DMS153 (cell line): Measurements from ENCODE around the gene DENND2A.
"Not testable (repeated sequence)": the region's sequence is repeated elsewhere in the genome, so short reads cannot be mapped to it uniquely, and the experiment has no call there.

Source experiments
- DNase-seq: peaks from one replicate; lab custom pipeline; 2025; lab: John Stamatoyannopoulos, UW

Gene DENND2A

GRCh38 chr7:140587243-140587642 lies 53.4 kb downstream of the DENND2A start:
- no peak for DNase-seq

GRCh38 chr7:140586516-140586915 lies 54.1 kb downstream of the DENND2A start:
- no peak for DNase-seq

- no peak for DNase-seq
Observed at GRCh38 chr7:140585333-140585732, 55.3 kb downstream of the DENND2A start.

GRCh38 chr7:140584195-140584851 lies 56.3 kb downstream of the DENND2A start:
- DNase-seq = no peak

- DNase-seq = no peak
Observed at GRCh38 chr7:140581411-140581810, 59.2 kb downstream of the DENND2A start.

- DNase-seq = no peak
Observed at GRCh38 chr7:140577651-140578050, 63.0 kb downstream of the DENND2A start.

GRCh38 chr7:140576589-140576988 lies 64.0 kb downstream of the DENND2A start:
- no peak for DNase-seq

GRCh38 chr7:140571538-140572122 lies 69.0 kb downstream of the DENND2A start:
- DNase-seq = no peak

- no peak for DNase-seq
Observed at GRCh38 chr7:140570120-140570519, 70.5 kb downstream of the DENND2A start.

GRCh38 chr7:140568021-140568813 lies 72.4 kb downstream of the DENND2A start:
- DNase-seq = no peak

GRCh38 chr7:140566186-140566585 lies 74.4 kb downstream of the DENND2A start:
- DNase-seq = not testable (repeated sequence)

- DNase-seq = not testable (repeated sequence)
Observed at GRCh38 chr7:140565761-140566160, 74.9 kb downstream of the DENND2A start.

- no peak for DNase-seq
Observed at GRCh38 chr7:140564643-140565042, 76.0 kb downstream of the DENND2A start.

- no peak for DNase-seq
Observed at GRCh38 chr7:140562926-140563481, 77.6 kb downstream of the DENND2A start.

- DNase-seq = no peak
Observed at GRCh38 chr7:140559410-140559809, 81.2 kb downstream of the DENND2A start.

GRCh38 chr7:140557809-140558518 lies 82.6 kb downstream of the DENND2A start:
- DNase-seq = no peak

- no peak for DNase-seq
Observed at GRCh38 chr7:140557069-140557468, 83.5 kb downstream of the DENND2A start.

- DNase-seq = not testable (repeated sequence)
Observed at GRCh38 chr7:140553236-140553635, 87.4 kb downstream of the DENND2A start.

- no peak for DNase-seq
Observed at GRCh38 chr7:140552240-140552679, 88.4 kb downstream of the DENND2A start.

- DNase-seq = no peak
Observed at GRCh38 chr7:140551355-140552239, 89.0 kb downstream of the DENND2A start.

GRCh38 chr7:140546947-140547346 lies 93.7 kb downstream of the DENND2A start:
- no peak for DNase-seq
